Activated CD4-positive, alpha-beta T cell treated with anti-CD3 and anti-CD28 coated beads for 4 hours (primary cell): ENCODE results near the gene SPAG6.

Experiments used
- DNase-seq, 2 donors: peaks; one replicate each; pipeline ENCODE4 v3.0.0-alpha.2; 2020

SPAG6 gene

GRCh38 chr10:22464966-22465629, 119.8 kb downstream of the SPAG6 start:
- DNase-seq = no peak

DNA sequence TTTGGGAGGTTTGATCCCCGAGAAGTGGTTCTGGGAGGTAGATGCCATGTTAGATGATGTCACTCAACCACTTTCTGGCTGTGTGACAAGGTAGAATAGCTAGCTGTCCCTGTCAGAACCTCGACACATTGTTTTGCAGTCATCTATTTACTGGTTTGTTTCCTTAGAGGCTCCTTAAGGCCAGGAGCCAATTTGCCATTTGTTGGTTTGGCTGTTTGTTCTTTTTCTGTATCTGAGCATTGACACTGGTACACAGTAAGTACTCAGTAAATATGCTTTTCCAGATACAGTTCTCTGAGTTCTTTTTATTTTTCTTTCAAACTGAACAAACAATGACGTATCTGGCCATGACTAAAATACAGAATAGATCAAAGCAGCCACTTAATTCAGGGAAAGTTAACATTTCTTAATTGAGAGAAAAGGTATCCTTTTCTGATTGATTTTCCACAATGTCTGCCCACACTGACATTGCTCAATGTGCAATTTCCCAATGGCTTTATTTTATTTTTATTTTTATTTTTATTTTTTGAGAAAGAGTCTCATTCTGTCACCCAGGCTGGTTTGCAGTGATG, 121.6 kb downstream of the SPAG6 start:
- DNase-seq = no peak
